Tibial nerve (tissue), 3 donors: Measurements from ENCODE around the gene DUT.

Experiments used
- CTCF ChIP-seq, 5 experiments: fragments of 200-600 bp in 3 of 5; fragments of 450-650 bp in 2 of 5; sonication (generic) in 3 of 5; IDR thresholded peaks; one replicate each; pipeline ENCODE4 v1.5.1; 2016 to 2019; ENCODE audit warnings: antibody characterized with exemption in 5 of 5, mild to moderate bottlenecking in 3 of 5, moderate library complexity in 2 of 5
- POLR2A ChIP-seq, 2 donors: fragments of 450-650 bp; IDR thresholded peaks; one replicate each; pipeline ENCODE4 v1.6.1; 2017; ENCODE audit warnings: antibody characterized with exemption in 2 of 2, mild to moderate bottlenecking in 2 of 2, moderate library complexity in 2 of 2

- TF ChIP-seq POLR2A (IDR thresholded peaks at IDR 0.05) (no peak), CTCF (IDR thresholded peaks at IDR 0.05) (no peak)
Observed at GRCh38 chr15:48388016-48388851, 57.0 kb downstream of the DUT start.
